ENCODE data around the gene ATP1A1. TPM values are rescaled to one million over a fixed set of nuclear protein-coding genes. Genes with fewer than 3 reads are reported as not detected.
A peak's percentile ranks its signal among the peaks of the same experiment; 100 is the strongest.

Gene ATP1A1
- polyA plus RNA-seq, 2 of the 4 experiments (the other 2 are of a cell fraction), result 119 to 171 TPM

DNA sequence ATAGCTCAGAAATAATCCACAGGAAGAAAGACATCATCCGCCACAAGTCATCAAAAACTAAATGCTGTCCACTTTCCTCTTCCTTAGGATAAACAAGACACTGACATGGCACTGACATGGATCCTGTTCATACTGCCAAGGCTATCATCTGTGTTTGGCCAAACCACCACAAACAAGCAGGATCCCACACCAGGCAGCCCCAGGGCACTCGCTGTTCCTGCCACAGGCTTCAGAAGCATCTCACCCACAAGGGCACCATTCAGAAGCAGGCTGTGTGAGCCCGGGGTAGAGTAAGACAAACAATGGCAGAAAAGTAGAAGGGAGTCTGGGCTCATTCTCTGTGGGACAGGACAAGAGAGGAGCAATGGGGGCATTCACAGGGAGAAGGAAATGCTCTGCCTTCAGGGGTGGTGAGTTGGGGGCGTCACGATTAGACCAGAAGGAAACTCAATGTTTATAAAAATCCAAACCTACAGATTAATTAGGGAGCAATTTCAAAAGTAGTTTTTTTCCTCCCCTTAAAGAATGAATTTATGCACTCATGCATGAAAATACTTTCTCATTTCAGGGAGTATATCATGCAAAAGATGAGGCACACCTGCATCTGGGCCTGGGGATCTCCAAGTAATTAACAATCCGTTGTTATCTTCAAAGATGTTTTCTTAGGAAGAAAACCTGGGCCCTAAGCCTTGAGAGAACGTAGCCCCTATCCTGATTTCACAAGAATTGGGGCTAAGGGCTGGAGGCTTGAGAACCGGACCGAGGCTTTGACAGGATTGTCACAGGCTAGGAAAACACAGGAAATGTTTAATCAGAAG, 43.3 kb upstream of the ATP1A1 start:
- DNase-seq (ENCODE audit: low read depth in 1 of 2, low spot score in 1 of 2) (no peak), ATAC-seq (no peak), FAIRE-seq (no peak)
- no peak for TF ChIP-seq KDM1A (IDR thresholded peaks at IDR 0.05; ENCODE audit: low read depth)
- H3K4me2 ChIP-seq, result no peak overlapping the region
- no peak overlapping the region for H3K4me3 ChIP-seq
- H3K4me1 ChIP-seq, result peaks cover 6% of the 10 kb centered on the region; the same call in 2 of the 3 replicates
- no peaks in the 10 kb centered on the region for H3K9me3 ChIP-seq
- ChIA-PET POLR2A (no interaction called here), CTCF (no interaction called here)
- WGBS (ENCODE audit: missing lambda C conversion rate), result 45% methylated on average over 9 of the region's 9 CpGs
- H3K27ac ChIP-seq, result no peak overlapping the region

DNA sequence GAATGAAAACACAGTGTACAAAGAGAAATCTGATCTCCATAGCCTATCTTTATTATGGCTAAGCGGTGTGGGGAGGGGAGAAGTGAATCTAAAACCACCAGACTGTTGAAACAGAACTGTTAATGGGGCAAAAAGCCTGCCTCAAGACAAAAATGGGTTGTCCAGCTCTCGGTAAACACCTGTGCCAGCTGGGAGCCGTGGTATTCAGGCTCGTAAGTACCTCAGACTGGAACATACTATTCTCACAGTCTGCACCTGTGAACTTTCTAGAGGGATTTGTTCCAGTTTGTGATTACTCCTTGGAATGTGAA, 42.7 kb upstream of the ATP1A1 start:
- ChIA-PET CTCF (no interaction called here), POLR2A (no interaction called here)
- Histone ChIP-seq H3K4me2 (no peak overlapping the region), H3K4me3 (no peak overlapping the region), H3K9me3 (no peaks in the 10 kb centered on the region), H3K27ac (no peak overlapping the region), H3K4me1 (peaks cover 6% of the 10 kb centered on the region; the same call in 2 of the 3 replicates)
- no peak for TF ChIP-seq RAD21 (conservative IDR thresholded peaks at IDR 0.05 in 1 of 2, IDR thresholded peaks at IDR 0.05 in 1 of 2)
- TF ChIP-seq EP300 (IDR thresholded peaks at IDR 0.05), result no peak
- no peak for TF ChIP-seq TFCP2L1 (CRISPR knock-in tag; IDR thresholded peaks at IDR 0.05)
- no peak for TF ChIP-seq ZNF302 (CRISPR knock-in tag; IDR thresholded peaks at IDR 0.05)
- TF ChIP-seq, protein P1, sequence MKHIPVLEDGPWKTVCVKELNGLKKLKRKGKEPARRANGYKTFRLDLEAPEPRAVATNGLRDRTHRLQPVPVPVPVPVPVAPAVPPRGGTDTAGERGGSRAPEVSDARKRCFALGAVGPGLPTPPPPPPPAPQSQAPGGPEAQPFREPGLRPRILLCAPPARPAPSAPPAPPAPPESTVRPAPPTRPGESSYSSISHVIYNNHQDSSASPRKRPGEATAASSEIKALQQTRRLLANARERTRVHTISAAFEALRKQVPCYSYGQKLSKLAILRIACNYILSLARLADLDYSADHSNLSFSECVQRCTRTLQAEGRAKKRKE (CRISPR knock-in tag; IDR thresholded peaks at IDR 0.05; ENCODE audit: low read depth), result no peak
- FAIRE-seq, result no peak
- no peak for ATAC-seq
- DNase-seq (ENCODE audit: low read depth in 1 of 2, low spot score in 1 of 2), result no peak
- 55% methylated on average over 4 of the region's 4 CpGs for WGBS (ENCODE audit: missing lambda C conversion rate)

DNA sequence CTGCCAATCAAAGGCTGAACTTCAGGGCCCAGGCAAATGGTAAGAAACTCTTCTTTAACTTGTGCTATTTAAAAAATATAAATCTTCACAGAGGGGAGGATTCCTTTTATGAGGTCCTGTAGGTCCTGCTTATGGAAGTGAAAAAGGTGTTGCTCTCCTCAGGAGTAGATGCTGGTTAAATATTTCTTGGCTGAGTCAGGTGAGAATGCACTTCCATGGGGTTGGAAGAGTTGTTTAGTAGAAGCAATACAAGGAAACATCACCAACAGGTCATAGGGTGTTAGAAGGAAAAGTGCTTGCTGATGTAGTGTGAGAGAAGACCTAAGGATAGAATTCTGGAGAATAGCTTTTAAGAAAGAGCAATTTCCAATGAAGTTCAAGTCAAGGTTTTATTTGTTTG, 42.2 kb upstream of the ATP1A1 start:
- CTCF ChIA-PET, result interaction anchor here (1.1 kb wide), 1 partner anchor 154 kb away, joined by 3 read pairs; no protein-coding TSS in a partner anchor

GRCh38 chr1:116331523-116331922, 41.5 kb upstream of the ATP1A1 start:
- DNase-seq (ENCODE audit: low read depth in 1 of 2, low spot score in 1 of 2) (no peak), ATAC-seq (no peak), FAIRE-seq (no peak)
- ChIA-PET POLR2A (no interaction called here), CTCF (interaction anchor here (1.1 kb wide), 1 partner anchor 154 kb away, joined by 3 read pairs; no protein-coding TSS in a partner anchor)
- TF ChIP-seq, protein P2, sequence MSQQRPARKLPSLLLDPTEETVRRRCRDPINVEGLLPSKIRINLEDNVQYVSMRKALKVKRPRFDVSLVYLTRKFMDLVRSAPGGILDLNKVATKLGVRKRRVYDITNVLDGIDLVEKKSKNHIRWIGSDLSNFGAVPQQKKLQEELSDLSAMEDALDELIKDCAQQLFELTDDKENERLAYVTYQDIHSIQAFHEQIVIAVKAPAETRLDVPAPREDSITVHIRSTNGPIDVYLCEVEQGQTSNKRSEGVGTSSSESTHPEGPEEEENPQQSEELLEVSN (IDR thresholded peaks at IDR 0.05; ENCODE audit: borderline replicate concordance, low read depth), result no peak
- TF ChIP-seq, protein P3, sequence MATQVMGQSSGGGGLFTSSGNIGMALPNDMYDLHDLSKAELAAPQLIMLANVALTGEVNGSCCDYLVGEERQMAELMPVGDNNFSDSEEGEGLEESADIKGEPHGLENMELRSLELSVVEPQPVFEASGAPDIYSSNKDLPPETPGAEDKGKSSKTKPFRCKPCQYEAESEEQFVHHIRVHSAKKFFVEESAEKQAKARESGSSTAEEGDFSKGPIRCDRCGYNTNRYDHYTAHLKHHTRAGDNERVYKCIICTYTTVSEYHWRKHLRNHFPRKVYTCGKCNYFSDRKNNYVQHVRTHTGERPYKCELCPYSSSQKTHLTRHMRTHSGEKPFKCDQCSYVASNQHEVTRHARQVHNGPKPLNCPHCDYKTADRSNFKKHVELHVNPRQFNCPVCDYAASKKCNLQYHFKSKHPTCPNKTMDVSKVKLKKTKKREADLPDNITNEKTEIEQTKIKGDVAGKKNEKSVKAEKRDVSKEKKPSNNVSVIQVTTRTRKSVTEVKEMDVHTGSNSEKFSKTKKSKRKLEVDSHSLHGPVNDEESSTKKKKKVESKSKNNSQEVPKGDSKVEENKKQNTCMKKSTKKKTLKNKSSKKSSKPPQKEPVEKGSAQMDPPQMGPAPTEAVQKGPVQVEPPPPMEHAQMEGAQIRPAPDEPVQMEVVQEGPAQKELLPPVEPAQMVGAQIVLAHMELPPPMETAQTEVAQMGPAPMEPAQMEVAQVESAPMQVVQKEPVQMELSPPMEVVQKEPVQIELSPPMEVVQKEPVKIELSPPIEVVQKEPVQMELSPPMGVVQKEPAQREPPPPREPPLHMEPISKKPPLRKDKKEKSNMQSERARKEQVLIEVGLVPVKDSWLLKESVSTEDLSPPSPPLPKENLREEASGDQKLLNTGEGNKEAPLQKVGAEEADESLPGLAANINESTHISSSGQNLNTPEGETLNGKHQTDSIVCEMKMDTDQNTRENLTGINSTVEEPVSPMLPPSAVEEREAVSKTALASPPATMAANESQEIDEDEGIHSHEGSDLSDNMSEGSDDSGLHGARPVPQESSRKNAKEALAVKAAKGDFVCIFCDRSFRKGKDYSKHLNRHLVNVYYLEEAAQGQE (IDR thresholded peaks at IDR 0.05), result no peak
- no peak for TF ChIP-seq POLR2AphosphoS2 (conservative IDR thresholded peaks at IDR 0.05; ENCODE audit: low read length)
- TF ChIP-seq KDM5A (IDR thresholded peaks at IDR 0.05), result no peak
- no peak for TF ChIP-seq ZFP36 (IDR thresholded peaks at IDR 0.05; ENCODE audit: borderline replicate concordance, partially characterized antibody)
- TF ChIP-seq MAFK (IDR thresholded peaks at IDR 0.05; ENCODE audit: partially characterized antibody), result peak; percentile 44
- TF ChIP-seq TP53 (CRISPR knock-in tag; IDR thresholded peaks at IDR 0.05), result no peak
- peaks cover 6% of the 10 kb centered on the region; the same call in 2 of the 3 replicates for H3K4me1 ChIP-seq
- WGBS (ENCODE audit: missing lambda C conversion rate), result 24% methylated on average over 3 of the region's 3 CpGs
- H3K9me3 ChIP-seq, result no peaks in the 10 kb centered on the region
- H3K4me2 ChIP-seq, result no peak overlapping the region
- H3K4me3 ChIP-seq, result no peak overlapping the region
- H3K27ac ChIP-seq, result no peak overlapping the region

More for the DNA sequence above, 42.2 kb upstream of the ATP1A1 start:
- Histone ChIP-seq H3K4me1 (peaks cover 6% of the 10 kb centered on the region; the same call in 2 of the 3 replicates), H3K9me3 (no peaks in the 10 kb centered on the region), H3K4me2 (no peak overlapping the region), H3K4me3 (no peak overlapping the region), H3K27ac (no peak overlapping the region)
- TF ChIP-seq RCOR1 (IDR thresholded peaks at IDR 0.05; ENCODE audit: low read depth, low read length), result no peak
- TF ChIP-seq NFE2L2 (conservative IDR thresholded peaks at IDR 0.05; ENCODE audit: low read length), result no peak
- no peak for TF ChIP-seq RNF2 (IDR thresholded peaks at IDR 0.05; ENCODE audit: borderline replicate concordance, low read depth)
- no peak for TF ChIP-seq NPAS2 (CRISPR knock-in tag; IDR thresholded peaks at IDR 0.05; ENCODE audit: borderline replicate concordance)
- no peak for TF ChIP-seq TP53 (CRISPR knock-in tag; IDR thresholded peaks at IDR 0.05)
- no peak for TF ChIP-seq JUN (IDR thresholded peaks at IDR 0.05)
- no peak for TF ChIP-seq ESRRA (IDR thresholded peaks at IDR 0.05; ENCODE audit: borderline replicate concordance, low read length)
- no peak for FAIRE-seq
- POLR2A ChIA-PET, result no interaction called here
- ATAC-seq, result no peak
- DNase-seq (ENCODE audit: low read depth in 1 of 2, low spot score in 1 of 2), result no peak

Measured in A549 (cell line).